H1 (cell line): ENCODE measurements around the gene CEP70. TPM values are rescaled to one million over a fixed set of nuclear protein-coding genes. Genes with fewer than 3 reads are reported as not detected.

Experiments
- JUND ChIP-seq: IDR thresholded peaks from 2 replicates; pipeline ENCODE4 v1.6.1; 2011; ENCODE audit warnings: mild to moderate bottlenecking, improper control_type of control experiment, low read length
- POLR2A ChIP-seq, 2 experiments: IDR thresholded peaks; 1 replicate in 1 of 2; 2 replicates in 1 of 2; pipeline ENCODE4 v1.6.1; 2011; ENCODE audit warnings: low read depth in 2 of 2, low read length in 2 of 2, mild to moderate bottlenecking in 2 of 2; ENCODE audit errors: control extremely low read depth in 1 of 2
- POLR2AphosphoS5 ChIP-seq: IDR thresholded peaks from 2 replicates; pipeline ENCODE4 v1.6.1; 2011; ENCODE audit warnings: low read depth, low read length
- TEAD4 ChIP-seq: IDR thresholded peaks from 2 replicates; pipeline ENCODE4 v1.6.1; 2012; ENCODE audit warnings: low read depth, low read length, inconsistent platforms, mixed read lengths
- polyA plus RNA-seq, 7 experiments: library from polyadenylated mRNA; depleted of rRNA in 3 of 7; stranded (reverse) in 5 of 7; unstranded in 2 of 7; fragments of >200 nt in 5 of 7; fragments of 200-250 nt in 2 of 7; gene quantifications; 1 replicate in 5 of 7; 2 replicates in 1 of 7; 4 replicates in 1 of 7; pipeline versions ENCODE4 v1.2.1 to v1.2.3, GENCODE V29; 2011 to 2013; ENCODE audit warnings: missing spikeins in 2 of 7, mixed read lengths in 2 of 7
- total RNA-seq: library from RNA; stranded (reverse); fragmentation: NEBNext Ultra II Directional; extraction: Animal tissue kit (Norgen Biotek cat#: 25700); gene quantifications from 2 replicates; pipeline ENCODE4 v1.2.1, GENCODE V29; 2021
- TF ChIP-seq, protein P1 (sequence below): fragments of 300-600 bp; sonication (generic); IDR thresholded peaks from 2 replicates; pipeline ENCODE4 v1.7.1; 2012; ENCODE audit warnings: low read length, moderate library complexity, mild to moderate bottlenecking, inconsistent platforms; ENCODE audit not compliant: insufficient replicate concordance

The CEP70 gene
- total and polyA plus RNA-seq, 2 of the 8 experiments (the other 6 are each of a cell fraction or from before 2014, with no cell fraction given), result 3.9 to 26.2 TPM

DNA sequence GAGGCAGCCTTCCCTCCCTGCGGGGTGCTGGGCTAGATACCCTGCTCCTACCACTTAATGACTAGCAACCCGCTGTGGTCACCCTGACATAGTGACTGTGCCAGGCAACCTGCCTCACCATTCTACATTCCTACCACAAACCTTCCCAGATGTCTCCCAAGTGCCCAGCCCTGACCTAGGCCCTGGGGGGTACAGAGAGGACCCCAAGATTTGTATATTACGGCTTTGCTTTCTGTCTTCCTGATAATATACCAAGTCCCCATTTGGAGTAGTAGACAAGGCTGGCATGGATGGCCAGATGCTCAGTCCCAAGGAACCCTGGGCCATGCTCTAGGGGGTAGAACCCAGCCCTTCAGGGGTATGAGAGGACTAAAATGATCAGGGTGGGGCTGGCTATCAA lies 128.6 kb downstream of the CEP70 start (continued):
- TF ChIP-seq, protein P1, sequence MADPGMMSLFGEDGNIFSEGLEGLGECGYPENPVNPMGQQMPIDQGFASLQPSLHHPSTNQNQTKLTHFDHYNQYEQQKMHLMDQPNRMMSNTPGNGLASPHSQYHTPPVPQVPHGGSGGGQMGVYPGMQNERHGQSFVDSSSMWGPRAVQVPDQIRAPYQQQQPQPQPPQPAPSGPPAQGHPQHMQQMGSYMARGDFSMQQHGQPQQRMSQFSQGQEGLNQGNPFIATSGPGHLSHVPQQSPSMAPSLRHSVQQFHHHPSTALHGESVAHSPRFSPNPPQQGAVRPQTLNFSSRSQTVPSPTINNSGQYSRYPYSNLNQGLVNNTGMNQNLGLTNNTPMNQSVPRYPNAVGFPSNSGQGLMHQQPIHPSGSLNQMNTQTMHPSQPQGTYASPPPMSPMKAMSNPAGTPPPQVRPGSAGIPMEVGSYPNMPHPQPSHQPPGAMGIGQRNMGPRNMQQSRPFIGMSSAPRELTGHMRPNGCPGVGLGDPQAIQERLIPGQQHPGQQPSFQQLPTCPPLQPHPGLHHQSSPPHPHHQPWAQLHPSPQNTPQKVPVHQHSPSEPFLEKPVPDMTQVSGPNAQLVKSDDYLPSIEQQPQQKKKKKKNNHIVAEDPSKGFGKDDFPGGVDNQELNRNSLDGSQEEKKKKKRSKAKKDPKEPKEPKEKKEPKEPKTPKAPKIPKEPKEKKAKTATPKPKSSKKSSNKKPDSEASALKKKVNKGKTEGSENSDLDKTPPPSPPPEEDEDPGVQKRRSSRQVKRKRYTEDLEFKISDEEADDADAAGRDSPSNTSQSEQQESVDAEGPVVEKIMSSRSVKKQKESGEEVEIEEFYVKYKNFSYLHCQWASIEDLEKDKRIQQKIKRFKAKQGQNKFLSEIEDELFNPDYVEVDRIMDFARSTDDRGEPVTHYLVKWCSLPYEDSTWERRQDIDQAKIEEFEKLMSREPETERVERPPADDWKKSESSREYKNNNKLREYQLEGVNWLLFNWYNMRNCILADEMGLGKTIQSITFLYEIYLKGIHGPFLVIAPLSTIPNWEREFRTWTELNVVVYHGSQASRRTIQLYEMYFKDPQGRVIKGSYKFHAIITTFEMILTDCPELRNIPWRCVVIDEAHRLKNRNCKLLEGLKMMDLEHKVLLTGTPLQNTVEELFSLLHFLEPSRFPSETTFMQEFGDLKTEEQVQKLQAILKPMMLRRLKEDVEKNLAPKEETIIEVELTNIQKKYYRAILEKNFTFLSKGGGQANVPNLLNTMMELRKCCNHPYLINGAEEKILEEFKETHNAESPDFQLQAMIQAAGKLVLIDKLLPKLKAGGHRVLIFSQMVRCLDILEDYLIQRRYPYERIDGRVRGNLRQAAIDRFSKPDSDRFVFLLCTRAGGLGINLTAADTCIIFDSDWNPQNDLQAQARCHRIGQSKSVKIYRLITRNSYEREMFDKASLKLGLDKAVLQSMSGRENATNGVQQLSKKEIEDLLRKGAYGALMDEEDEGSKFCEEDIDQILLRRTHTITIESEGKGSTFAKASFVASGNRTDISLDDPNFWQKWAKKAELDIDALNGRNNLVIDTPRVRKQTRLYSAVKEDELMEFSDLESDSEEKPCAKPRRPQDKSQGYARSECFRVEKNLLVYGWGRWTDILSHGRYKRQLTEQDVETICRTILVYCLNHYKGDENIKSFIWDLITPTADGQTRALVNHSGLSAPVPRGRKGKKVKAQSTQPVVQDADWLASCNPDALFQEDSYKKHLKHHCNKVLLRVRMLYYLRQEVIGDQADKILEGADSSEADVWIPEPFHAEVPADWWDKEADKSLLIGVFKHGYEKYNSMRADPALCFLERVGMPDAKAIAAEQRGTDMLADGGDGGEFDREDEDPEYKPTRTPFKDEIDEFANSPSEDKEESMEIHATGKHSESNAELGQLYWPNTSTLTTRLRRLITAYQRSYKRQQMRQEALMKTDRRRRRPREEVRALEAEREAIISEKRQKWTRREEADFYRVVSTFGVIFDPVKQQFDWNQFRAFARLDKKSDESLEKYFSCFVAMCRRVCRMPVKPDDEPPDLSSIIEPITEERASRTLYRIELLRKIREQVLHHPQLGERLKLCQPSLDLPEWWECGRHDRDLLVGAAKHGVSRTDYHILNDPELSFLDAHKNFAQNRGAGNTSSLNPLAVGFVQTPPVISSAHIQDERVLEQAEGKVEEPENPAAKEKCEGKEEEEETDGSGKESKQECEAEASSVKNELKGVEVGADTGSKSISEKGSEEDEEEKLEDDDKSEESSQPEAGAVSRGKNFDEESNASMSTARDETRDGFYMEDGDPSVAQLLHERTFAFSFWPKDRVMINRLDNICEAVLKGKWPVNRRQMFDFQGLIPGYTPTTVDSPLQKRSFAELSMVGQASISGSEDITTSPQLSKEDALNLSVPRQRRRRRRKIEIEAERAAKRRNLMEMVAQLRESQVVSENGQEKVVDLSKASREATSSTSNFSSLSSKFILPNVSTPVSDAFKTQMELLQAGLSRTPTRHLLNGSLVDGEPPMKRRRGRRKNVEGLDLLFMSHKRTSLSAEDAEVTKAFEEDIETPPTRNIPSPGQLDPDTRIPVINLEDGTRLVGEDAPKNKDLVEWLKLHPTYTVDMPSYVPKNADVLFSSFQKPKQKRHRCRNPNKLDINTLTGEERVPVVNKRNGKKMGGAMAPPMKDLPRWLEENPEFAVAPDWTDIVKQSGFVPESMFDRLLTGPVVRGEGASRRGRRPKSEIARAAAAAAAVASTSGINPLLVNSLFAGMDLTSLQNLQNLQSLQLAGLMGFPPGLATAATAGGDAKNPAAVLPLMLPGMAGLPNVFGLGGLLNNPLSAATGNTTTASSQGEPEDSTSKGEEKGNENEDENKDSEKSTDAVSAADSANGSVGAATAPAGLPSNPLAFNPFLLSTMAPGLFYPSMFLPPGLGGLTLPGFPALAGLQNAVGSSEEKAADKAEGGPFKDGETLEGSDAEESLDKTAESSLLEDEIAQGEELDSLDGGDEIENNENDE, result no peak
- TF ChIP-seq POLR2A (IDR thresholded peaks at IDR 0.05; ENCODE audit: control extremely low read depth in 1 of 2, low read depth in 2 of 2, low read length in 2 of 2) (no peak), POLR2AphosphoS5 (no peak), TEAD4 (no peak), JUND (no peak)
- TF ChIP-seq, all 59 proteins: peak for 0
